AG20443 (cell line): ENCODE data around the gene UBE3A.
"Not testable (repeated sequence)": the region's sequence is repeated elsewhere in the genome, so short reads cannot be mapped to it uniquely, and the experiment has no call there.

ENCODE experiments used
- DNase-seq: peaks from one replicate; pipeline ENCODE4 v3.0.0; 2012; ENCODE audit warnings: low spot score, mixed read lengths

Gene UBE3A

GRCh38 chr15:25437777-25438600 lies 835 bp downstream of the UBE3A start:
- DNase-seq, result peak; percentile 76

DNA sequence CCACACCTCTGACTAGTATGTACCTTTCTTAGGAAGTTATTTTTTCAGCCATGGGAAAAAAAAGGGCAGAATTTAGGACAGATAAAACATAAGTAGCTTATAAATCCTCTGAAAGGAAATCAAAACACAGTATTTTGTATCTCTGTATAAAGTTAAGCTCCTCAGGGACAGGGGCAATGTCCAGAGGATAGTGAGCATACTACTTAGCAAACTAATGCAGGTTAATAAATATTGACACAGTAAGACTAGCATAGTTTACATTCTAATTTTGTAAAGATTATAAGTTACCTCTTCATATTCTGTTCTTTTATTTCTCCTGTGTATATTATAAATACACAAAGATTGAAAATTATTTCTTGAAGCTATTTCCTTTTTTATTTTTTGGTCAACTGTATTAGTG lies 2.1 kb downstream of the UBE3A start:
- DNase-seq, result no peak

DNA sequence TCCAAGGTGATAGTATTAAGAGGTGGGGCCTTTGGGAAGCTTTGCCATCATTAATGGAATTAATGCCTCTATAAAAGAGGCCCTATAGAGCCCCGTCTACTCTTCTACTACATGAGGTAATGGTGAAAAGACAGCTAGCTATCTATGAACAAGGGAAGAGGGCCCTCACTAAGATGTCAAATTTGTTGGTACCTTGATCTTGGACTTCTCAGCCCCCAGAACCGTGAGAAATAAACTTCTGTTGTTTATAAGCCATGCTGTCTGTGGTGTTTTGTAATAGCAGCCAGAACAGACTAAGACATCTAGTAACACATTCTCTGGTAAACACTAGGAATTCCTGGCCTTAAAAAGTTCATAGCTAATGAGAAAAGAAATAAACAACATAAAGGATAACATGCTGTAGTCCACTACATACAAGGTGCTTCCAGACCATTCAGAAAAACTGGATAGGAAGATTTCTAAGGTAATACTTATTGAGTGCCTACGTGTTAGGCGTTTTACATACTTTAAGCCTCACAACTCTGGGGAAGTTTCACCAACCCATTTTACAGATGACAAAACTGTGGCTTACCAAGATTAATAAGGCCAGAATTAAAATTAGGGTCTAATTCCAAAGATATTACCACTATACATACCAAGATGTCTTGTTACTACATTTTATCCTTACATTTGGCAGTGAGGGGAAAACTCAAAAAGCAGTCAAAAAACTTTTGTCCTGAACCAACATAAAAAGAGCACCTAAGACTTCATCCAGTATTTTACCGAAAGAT lies 3.2 kb downstream of the UBE3A start:
- DNase-seq, result no peak

DNA sequence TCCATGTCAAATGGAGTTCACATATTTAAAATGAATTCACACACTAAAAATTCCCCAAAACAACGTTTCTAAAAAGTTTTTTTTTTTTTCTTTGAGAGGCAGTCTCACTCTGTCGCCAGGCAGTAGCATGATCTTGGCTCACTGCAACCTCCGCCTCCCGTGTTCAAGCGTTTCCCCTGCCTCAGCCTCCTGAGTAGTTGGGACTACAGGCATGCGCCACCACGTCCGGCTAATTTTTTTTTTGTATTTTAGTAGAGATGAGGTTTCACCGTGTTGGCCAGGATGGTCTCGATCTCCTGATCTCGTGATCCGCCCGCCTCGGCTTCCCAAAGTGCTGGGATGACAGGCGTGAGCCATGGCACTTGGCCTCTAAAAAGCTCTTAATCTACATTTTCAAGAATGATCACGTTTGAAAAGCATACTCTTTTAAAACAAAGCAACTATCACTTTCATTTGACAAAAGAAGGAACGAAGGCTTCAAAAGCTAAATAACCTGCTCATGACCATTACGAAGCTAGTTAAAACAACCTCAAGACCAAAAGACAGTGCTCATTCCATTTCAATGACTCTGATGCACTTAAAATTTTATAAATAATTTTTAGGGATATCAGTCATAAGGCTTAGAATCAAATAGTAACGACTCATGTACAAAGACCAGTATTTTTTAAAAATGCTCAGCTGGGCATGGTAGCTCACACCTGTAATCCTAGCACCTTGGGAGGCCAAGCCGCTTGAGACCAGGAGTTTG lies 5.5 kb downstream of the UBE3A start:
- no peak for DNase-seq

DNA sequence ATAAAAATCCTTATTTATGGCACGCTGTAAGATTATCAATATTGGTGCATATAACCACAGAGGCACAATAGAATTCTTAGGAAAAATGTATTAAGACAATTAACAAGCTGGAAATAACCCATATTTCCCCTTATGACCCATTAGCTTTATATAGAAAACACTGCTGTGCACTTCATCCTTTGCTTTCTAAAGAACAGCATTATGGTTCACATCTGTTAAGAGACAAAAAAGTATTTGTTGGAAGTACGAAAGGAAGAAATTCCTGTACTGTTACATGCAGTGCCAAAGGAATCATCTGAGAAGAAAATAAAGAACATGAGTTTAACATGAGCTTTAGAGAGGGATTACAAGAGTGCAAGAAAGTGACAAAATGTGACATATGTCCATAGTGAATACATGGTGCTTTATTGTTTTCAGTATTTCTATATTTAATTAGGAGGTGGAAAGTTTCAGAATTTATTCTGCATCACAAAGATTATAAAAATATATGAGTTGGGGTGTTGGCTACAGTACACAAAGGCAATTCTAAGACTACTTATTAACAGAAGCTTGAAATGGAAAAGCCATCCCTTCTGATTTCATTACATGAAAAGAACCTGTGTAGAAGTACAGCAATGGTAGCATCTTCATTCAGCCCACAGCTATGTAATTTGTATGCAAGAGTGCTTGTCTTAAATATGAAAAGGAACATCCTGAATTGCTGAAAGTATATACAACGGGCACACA lies 6.8 kb downstream of the UBE3A start:
- DNase-seq, result no peak

DNA sequence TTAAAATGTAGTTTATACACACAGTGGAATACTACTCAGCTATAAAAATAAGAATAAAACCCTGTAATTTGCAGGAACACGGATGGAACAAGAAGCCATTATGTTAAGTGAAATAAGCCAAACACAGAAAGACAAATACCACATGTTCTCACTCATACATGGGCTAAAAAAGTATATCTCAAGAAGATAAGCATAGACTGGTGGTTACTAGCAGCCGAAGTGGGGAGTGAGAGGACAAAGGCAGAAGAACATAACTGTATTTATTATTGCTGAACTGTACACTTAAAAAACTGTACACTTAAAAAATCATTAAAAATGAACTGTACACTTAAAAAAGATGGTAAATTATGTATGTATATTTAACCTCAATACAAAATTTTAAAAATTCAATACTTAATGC lies 11.0 kb downstream of the UBE3A start:
- no peak for DNase-seq

DNA sequence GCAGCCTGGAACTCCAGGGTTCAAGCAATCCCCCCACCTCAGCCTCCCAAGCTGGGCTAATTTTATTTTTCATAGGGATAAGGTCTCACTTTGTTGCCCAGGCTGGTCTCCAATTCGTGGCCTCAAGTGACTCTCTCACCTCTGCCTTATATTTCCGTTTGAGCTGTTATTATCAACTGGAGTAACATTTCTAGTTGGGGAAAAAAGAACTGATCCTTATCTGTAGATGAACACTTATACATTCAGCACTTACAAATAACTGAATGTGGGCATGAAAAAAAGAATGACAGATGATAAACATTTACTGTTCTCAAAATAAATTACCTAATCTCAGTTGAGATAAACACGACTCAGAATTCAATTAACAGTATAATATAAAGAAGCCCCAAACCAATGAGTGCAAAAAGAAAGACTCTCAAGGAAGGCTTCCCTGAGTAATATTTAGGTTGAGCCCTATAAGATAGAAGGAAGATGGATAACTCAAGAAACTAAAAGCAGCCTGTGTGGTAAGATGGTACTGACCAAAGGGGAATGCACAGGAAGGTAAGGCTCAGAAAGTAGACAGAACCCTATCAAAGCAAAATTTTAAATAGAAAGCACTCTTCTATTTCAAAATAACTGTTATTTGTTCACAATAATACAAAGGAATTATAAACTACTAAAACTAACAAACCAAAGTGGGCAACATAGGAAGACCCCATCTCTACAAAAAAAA lies 11.8 kb downstream of the UBE3A start:
- DNase-seq, result no peak

DNA sequence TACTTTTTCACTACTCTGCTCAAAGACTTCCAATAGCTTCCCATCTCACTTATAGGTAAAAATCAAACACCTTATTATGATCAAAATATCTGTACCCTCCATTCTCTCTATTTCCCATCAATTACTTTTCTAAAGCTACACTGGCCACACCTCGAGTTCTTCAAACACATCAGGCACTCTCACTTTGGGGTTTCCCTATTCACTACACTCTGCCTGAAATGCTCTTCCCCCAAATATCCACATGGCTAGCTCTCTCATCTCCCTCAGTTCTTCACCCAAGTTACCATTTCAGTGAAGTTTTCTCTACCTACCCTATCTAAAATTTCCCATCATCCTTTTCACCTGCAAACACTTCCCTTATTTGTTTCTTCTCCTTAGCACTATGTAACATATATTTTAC lies 14.8 kb downstream of the UBE3A start:
- DNase-seq, result no peak

DNA sequence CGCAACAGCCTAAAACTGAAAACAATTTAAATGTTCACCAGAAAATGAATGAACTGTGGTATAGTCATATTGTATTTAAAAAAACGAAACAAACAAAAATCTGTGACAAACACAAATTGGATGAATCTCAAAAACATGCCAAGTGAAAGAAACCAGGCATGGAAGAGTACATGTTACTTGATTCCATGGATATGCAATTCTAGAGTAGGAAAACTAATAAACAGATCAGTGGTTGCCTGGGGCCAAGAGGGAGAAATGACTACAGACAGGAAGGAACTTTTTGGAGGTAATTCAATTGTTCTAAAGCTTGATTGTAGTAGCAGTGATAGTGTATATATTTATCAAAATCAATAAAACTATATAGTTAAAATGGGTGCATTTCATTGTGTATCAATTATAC lies 16.8 kb downstream of the UBE3A start:
- no peak for DNase-seq

- no peak for DNase-seq
Measured at GRCh38 chr15:25418202-25418601, 20.6 kb downstream of the UBE3A start.

GRCh38 chr15:25417604-25418003 lies 21.2 kb downstream of the UBE3A start:
- DNase-seq, result no peak

- DNase-seq, result no peak
Measured at GRCh38 chr15:25416693-25417092, 22.1 kb downstream of the UBE3A start.

DNA sequence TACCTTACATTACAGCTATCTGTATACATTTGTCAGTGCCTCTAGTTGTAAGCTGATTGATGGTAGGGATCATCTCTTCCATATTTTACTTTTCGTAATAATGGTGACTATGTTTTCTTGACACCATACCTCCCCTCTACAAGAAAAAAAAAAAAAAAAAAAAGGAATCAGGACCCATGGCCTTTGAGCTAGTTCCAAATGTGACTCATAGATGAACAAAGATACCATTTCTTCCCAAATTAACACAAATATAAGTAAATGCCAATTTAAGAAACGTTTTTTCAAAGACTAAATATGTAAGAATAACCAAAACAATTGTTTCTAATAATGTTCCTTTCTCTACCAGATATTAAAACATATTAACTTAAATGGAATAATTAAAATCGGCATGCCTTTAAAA lies 23.1 kb downstream of the UBE3A start:
- no peak for DNase-seq

- no peak for DNase-seq
Measured at GRCh38 chr15:25415217-25415616, 23.6 kb downstream of the UBE3A start.

DNA sequence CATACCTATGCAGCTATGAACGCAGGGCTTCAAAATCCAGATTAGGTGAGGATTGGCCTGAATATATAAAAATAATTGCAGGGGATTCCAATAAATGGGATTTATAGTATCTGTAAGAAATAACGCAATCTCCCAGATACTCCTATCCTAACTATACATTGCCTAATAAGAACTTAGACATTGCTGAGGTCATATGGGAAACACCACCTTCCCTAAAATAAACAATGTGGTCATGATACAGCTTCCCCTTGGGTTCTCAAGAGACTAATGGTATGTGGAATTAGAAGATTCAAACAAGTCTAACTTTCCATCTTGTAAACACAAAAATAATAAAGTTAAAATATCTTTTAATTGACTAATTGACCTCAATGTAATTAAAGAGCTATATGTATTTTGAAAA lies 28.2 kb downstream of the UBE3A start:
- DNase-seq, result no peak

DNA sequence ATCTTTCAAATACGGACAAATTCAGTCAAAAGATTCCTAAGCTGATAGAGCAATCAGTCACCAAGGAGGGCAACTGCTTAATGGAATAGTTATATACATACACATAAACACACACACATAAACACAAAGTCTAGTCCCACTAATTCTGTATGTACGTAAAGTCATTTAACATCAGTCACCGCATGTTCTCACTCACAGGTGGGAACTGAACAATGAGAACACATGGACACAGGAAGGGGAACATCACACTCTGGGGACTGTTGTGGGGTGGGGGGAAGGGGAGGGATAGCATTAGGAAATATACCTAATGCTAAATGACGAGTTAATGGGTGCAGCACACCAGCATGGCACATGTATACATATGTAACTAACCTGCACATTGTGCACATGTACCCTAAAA lies 29.1 kb downstream of the UBE3A start:
- DNase-seq, result not testable (repeated sequence)

- no peak for DNase-seq
Measured at GRCh38 chr15:25408929-25409328, 29.9 kb downstream of the UBE3A start.

DNA sequence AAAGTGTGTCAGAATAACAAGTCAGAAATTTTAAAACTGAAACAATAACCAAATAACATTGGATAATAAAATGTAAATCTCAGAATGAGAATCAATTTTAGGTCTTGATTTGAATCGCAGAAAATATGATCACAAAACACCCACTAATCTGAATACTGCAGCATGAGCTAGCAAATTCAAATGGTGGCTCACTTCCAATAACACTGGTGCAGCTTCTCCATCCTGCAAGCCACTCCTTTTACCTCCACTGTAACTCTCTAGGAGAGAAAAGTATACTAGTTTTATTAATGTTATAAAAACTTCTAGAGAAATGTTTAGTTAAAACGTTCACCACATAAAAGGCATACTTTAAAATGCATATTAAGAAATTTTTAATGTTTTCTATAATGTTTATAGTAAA lies 30.4 kb downstream of the UBE3A start:
- DNase-seq, result peak; percentile 7

DNA sequence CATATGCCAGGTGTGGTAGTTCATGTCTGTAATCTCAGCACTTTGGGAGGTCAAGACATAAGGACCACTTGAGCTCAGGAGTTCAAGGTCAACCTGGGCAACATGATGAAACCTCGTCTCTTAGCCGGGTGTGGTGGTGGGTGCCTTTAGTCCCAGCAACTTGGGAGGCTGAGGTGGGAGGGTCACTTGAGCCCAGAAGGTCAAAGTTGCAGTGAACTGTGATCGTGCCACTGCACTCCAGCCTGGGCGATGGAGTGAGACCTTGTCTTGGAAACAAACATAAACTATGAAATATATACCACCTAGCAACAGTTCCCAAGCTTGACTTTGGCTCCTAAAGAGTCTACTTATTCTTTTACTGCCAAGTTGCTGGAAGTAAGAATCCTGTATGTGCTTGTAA lies 30.9 kb downstream of the UBE3A start:
- DNase-seq, result no peak

GRCh38 chr15:25406846-25407245 lies 32.0 kb downstream of the UBE3A start:
- DNase-seq, result no peak

DNA sequence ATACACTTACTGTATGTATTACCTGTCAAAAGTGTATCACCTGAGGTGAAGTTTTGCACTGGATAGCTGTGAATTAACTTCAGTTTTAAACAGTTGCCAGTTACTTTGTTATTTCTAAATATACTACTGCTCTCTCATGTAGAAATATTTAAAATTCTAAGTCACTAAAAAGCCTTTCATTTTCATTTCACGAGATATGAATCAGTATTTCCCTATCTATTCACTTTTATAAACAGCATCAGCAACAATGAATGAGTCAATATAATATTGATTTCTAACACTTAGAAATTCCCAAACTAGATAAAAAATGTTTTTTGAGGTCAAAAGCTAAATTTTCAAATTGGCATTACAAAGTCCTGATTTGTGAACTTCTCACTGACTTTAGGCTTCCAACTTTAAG lies 32.6 kb downstream of the UBE3A start:
- no peak for DNase-seq

GRCh38 chr15:25403771-25404170 lies 35.1 kb downstream of the UBE3A start:
- DNase-seq, result no peak
